ENCODE results near the gene PKHD1.

PKHD1 gene

GRCh38 chr6:51790946-51791345, 296.5 kb downstream of the PKHD1 start:
- TF ChIP-seq GATA3 (IDR thresholded peaks at IDR 0.05; ENCODE audit: low read depth, low read length) (no peak), GATA2 (IDR thresholded peaks at IDR 0.05; ENCODE audit: low read depth, low read length) (no peak)

- TF ChIP-seq GATA3 (IDR thresholded peaks at IDR 0.05; ENCODE audit: low read depth, low read length) (no peak), GATA2 (IDR thresholded peaks at IDR 0.05; ENCODE audit: low read depth, low read length) (no peak)
These were observed 299.3 kb downstream of the PKHD1 start for GRCh38 chr6:51788121-51788520.

- TF ChIP-seq GATA3 (IDR thresholded peaks at IDR 0.05; ENCODE audit: low read depth, low read length) (no peak), GATA2 (IDR thresholded peaks at IDR 0.05; ENCODE audit: low read depth, low read length) (no peak)
These were observed 308.7 kb downstream of the PKHD1 start for GRCh38 chr6:51778666-51779065.

- TF ChIP-seq GATA2 (IDR thresholded peaks at IDR 0.05; ENCODE audit: low read depth, low read length), result peak; percentile 43; the same call in 1 of the 2 replicates
- no peak for TF ChIP-seq GATA3 (IDR thresholded peaks at IDR 0.05; ENCODE audit: low read depth, low read length)
These were observed 309.8 kb downstream of the PKHD1 start for GRCh38 chr6:51777618-51778017.

GRCh38 chr6:51775942-51776860, 311.2 kb downstream of the PKHD1 start:
- TF ChIP-seq GATA3 (IDR thresholded peaks at IDR 0.05; ENCODE audit: low read depth, low read length), result no peak
- no peak for TF ChIP-seq GATA2 (IDR thresholded peaks at IDR 0.05; ENCODE audit: low read depth, low read length)

GRCh38 chr6:51768087-51768486, 319.3 kb downstream of the PKHD1 start:
- TF ChIP-seq GATA3 (IDR thresholded peaks at IDR 0.05; ENCODE audit: low read depth, low read length) (no peak), GATA2 (IDR thresholded peaks at IDR 0.05; ENCODE audit: low read depth, low read length) (no peak)

GRCh38 chr6:51765230-51765629, 322.2 kb downstream of the PKHD1 start:
- TF ChIP-seq GATA2 (IDR thresholded peaks at IDR 0.05; ENCODE audit: low read depth, low read length) (no peak), GATA3 (IDR thresholded peaks at IDR 0.05; ENCODE audit: low read depth, low read length) (no peak)

- TF ChIP-seq GATA2 (IDR thresholded peaks at IDR 0.05; ENCODE audit: low read depth, low read length) (no peak), GATA3 (IDR thresholded peaks at IDR 0.05; ENCODE audit: low read depth, low read length) (no peak)
These were observed 333.8 kb downstream of the PKHD1 start for GRCh38 chr6:51753635-51754034.

- TF ChIP-seq GATA2 (IDR thresholded peaks at IDR 0.05; ENCODE audit: low read depth, low read length), result no peak
- no peak for TF ChIP-seq GATA3 (IDR thresholded peaks at IDR 0.05; ENCODE audit: low read depth, low read length)
These were observed 343.4 kb downstream of the PKHD1 start for GRCh38 chr6:51743999-51744398.

GRCh38 chr6:51740658-51741057, 346.8 kb downstream of the PKHD1 start:
- TF ChIP-seq GATA3 (IDR thresholded peaks at IDR 0.05; ENCODE audit: low read depth, low read length) (no peak), GATA2 (IDR thresholded peaks at IDR 0.05; ENCODE audit: low read depth, low read length) (no peak)

- TF ChIP-seq GATA2 (IDR thresholded peaks at IDR 0.05; ENCODE audit: low read depth, low read length) (no peak), GATA3 (IDR thresholded peaks at IDR 0.05; ENCODE audit: low read depth, low read length) (no peak)
These were observed 348.8 kb downstream of the PKHD1 start for GRCh38 chr6:51738614-51739013.

GRCh38 chr6:51737580-51738360, 349.6 kb downstream of the PKHD1 start:
- TF ChIP-seq GATA3 (IDR thresholded peaks at IDR 0.05; ENCODE audit: low read depth, low read length) (no peak), GATA2 (IDR thresholded peaks at IDR 0.05; ENCODE audit: low read depth, low read length) (no peak)

- TF ChIP-seq GATA2 (IDR thresholded peaks at IDR 0.05; ENCODE audit: low read depth, low read length) (no peak), GATA3 (IDR thresholded peaks at IDR 0.05; ENCODE audit: low read depth, low read length) (no peak)
These were observed 362.3 kb downstream of the PKHD1 start for GRCh38 chr6:51725155-51725554.

- no peak for TF ChIP-seq GATA3 (IDR thresholded peaks at IDR 0.05; ENCODE audit: low read depth, low read length)
These were observed 367.1 kb downstream of the PKHD1 start for GRCh38 chr6:51720327-51720726.

- TF ChIP-seq GATA3 (IDR thresholded peaks at IDR 0.05; ENCODE audit: low read depth, low read length), result no peak
- TF ChIP-seq GATA2 (IDR thresholded peaks at IDR 0.05; ENCODE audit: low read depth, low read length), result no peak
These were observed 368.1 kb downstream of the PKHD1 start for GRCh38 chr6:51719297-51719696.

Data from SH-SY5Y (cell line).